ENCODE measurements around the gene FLNB. TPM values are rescaled to one million over a fixed set of nuclear protein-coding genes. Genes with fewer than 3 reads are reported as not detected.

FLNB gene
- total RNA-seq, 1 experiment from 2014 or later: 83.4 TPM

DNA sequence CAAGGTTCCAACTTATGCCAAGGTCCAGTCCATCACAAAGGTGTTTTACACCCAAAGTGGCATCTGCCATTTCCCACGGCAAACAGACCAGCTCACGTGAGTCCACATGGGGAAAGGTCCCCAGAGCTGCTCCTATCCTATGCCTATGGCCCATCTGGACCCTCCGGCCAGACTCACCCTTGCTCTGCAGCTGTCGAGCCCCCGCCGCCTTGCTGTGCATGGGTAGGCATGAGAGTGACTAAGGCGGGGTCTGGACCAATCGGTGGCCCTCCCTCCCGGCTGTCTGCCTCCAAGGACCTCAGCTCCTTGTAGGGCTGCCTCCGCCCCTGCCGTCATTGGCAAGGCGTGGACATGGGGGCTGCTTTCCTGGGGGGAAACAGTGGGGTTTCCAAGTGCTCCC is 175.7 kb downstream of the FLNB start:
- TF ChIP-seq, protein P1, sequence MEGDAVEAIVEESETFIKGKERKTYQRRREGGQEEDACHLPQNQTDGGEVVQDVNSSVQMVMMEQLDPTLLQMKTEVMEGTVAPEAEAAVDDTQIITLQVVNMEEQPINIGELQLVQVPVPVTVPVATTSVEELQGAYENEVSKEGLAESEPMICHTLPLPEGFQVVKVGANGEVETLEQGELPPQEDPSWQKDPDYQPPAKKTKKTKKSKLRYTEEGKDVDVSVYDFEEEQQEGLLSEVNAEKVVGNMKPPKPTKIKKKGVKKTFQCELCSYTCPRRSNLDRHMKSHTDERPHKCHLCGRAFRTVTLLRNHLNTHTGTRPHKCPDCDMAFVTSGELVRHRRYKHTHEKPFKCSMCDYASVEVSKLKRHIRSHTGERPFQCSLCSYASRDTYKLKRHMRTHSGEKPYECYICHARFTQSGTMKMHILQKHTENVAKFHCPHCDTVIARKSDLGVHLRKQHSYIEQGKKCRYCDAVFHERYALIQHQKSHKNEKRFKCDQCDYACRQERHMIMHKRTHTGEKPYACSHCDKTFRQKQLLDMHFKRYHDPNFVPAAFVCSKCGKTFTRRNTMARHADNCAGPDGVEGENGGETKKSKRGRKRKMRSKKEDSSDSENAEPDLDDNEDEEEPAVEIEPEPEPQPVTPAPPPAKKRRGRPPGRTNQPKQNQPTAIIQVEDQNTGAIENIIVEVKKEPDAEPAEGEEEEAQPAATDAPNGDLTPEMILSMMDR (conservative IDR thresholded peaks at IDR 0.05): no peak
- no peak overlapping the region for H2BK15ac ChIP-seq (ENCODE audit: low read depth, low read length)
- no peak for DNase-seq
- no CpG with 5 or more reads among the region's 12 CpGs for WGBS (ENCODE audit: extremely low coverage, insufficient read length, low lambda C conversion rate)
- H2AFZ ChIP-seq (ENCODE audit: low read length): no peak overlapping the region
- H3K27ac ChIP-seq (ENCODE audit: insufficient read length, low read depth, low read length): no peak overlapping the region
- H3K79me2 ChIP-seq (ENCODE audit: insufficient read depth, low read length): no peaks in the 10 kb centered on the region
- H3K4me3 Mint-ChIP-seq: no peak overlapping the region
- H3K4me1 ChIP-seq (ENCODE audit: insufficient read depth, low read length): peaks cover under 1% of the 10 kb centered on the region; the same call in 1 of the 2 replicates
- H3K4me1 Mint-ChIP-seq: peaks cover 6 to 7% of the 10 kb centered on the region in 2 experiments
- no peak overlapping the region for H2BK120ac ChIP-seq (ENCODE audit: low read depth, low read length, poor library complexity, severe bottlenecking)
- no peak overlapping the region for H4K8ac ChIP-seq (replicated peaks; ENCODE audit: insufficient read length, low read depth, low read length)
- H3K23ac ChIP-seq (ENCODE audit: insufficient read length, low read depth, low read length): no peak overlapping the region
- H3K9me3 Mint-ChIP-seq: no peaks in the 10 kb centered on the region
- H3K18ac ChIP-seq (ENCODE audit: insufficient read length, low read depth, low read length): no peak overlapping the region
- H4K91ac ChIP-seq (ENCODE audit: insufficient read length, low read depth, low read length): no peak overlapping the region
- no peak overlapping the region for H3K4ac ChIP-seq (ENCODE audit: low read depth, low read length)
- no peak overlapping the region for H3K14ac ChIP-seq (ENCODE audit: insufficient read depth, low read length)
- no peak overlapping the region for H2AK5ac ChIP-seq (ENCODE audit: insufficient read length, low read length)
- H3K27me3 ChIP-seq (ENCODE audit: insufficient read depth, low read length): no peaks in the 10 kb centered on the region
- no peak overlapping the region for H3K56ac ChIP-seq (ENCODE audit: insufficient read length, low read depth, low read length)
- peaks cover 11% of the 10 kb centered on the region; the same call in 1 of the 2 replicates for H3K27me3 Mint-ChIP-seq (ENCODE audit: low read depth)
- no peaks in the 10 kb centered on the region for H3K36me3 Mint-ChIP-seq (ENCODE audit: insufficient read depth in 1 of 3, low read depth in 3 of 3)
- no peak overlapping the region for H3K4me2 ChIP-seq (ENCODE audit: insufficient read depth, insufficient read length, low read length)
- H3T11ph ChIP-seq (ENCODE audit: low read length): no peak overlapping the region
- no peak overlapping the region for H3K9ac ChIP-seq (ENCODE audit: extremely low read depth, insufficient read length, low read length)
- H3K23me2 ChIP-seq (ENCODE audit: insufficient read length, low read depth, low read length, poor library complexity, severe bottlenecking): no peaks in the 10 kb centered on the region
- H2BK5ac ChIP-seq (ENCODE audit: insufficient read length, low read length): no peak overlapping the region
- H3K9me3 ChIP-seq (ENCODE audit: control insufficient read depth, low read depth, low read length): no peaks in the 10 kb centered on the region
- H2BK12ac ChIP-seq (ENCODE audit: insufficient read length, low read depth, low read length): no peak overlapping the region
- H2BK20ac ChIP-seq (ENCODE audit: low read depth, low read length, poor library complexity, severe bottlenecking): no peak overlapping the region
- H3K79me1 ChIP-seq (ENCODE audit: insufficient read depth, low read depth, low read length, poor library complexity, severe bottlenecking): no peaks in the 10 kb centered on the region
- H3K27ac Mint-ChIP-seq: no peak overlapping the region
- peaks cover 5% of the 10 kb centered on the region for H4K20me1 ChIP-seq (ENCODE audit: control insufficient read depth, insufficient read depth, insufficient read length)
- no peak overlapping the region for H4K5ac ChIP-seq (ENCODE audit: insufficient read length, low read depth, low read length)

Data from H9 (cell line).